ENCODE data around the gene VPS13A. TPM values are rescaled to one million over a fixed set of nuclear protein-coding genes. Genes with fewer than 3 reads are reported as not detected.

VPS13A gene
- total RNA-seq, 1 experiment from 2014 or later: 32.6 TPM

- no peak overlapping the region for H3K27ac Mint-ChIP-seq (ENCODE audit: unreplicated experiment)
- BruUV-seq (replicated peaks): no TSS peak
- intact Hi-C loops (cut with micrococcal nuclease; ENCODE audit: unreplicated experiment): no loop called here
- H3K36me3 Mint-ChIP-seq (ENCODE audit: insufficient read depth, unreplicated experiment): no peaks in the 10 kb centered on the region
- TF ChIP-seq, protein P1, sequence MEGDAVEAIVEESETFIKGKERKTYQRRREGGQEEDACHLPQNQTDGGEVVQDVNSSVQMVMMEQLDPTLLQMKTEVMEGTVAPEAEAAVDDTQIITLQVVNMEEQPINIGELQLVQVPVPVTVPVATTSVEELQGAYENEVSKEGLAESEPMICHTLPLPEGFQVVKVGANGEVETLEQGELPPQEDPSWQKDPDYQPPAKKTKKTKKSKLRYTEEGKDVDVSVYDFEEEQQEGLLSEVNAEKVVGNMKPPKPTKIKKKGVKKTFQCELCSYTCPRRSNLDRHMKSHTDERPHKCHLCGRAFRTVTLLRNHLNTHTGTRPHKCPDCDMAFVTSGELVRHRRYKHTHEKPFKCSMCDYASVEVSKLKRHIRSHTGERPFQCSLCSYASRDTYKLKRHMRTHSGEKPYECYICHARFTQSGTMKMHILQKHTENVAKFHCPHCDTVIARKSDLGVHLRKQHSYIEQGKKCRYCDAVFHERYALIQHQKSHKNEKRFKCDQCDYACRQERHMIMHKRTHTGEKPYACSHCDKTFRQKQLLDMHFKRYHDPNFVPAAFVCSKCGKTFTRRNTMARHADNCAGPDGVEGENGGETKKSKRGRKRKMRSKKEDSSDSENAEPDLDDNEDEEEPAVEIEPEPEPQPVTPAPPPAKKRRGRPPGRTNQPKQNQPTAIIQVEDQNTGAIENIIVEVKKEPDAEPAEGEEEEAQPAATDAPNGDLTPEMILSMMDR (IDR thresholded peaks at IDR 0.05; ENCODE audit: unreplicated experiment): no peak
- no peak for DNase-seq
- no peaks in the 10 kb centered on the region for H3K4me1 Mint-ChIP-seq (ENCODE audit: low read depth, unreplicated experiment)
- CTCF ChIA-PET: no interaction called here
- H3K27me3 Mint-ChIP-seq (ENCODE audit: unreplicated experiment): no peaks in the 10 kb centered on the region
- peaks cover 4% of the 10 kb centered on the region for H3K9me3 Mint-ChIP-seq (ENCODE audit: low read depth, unreplicated experiment)
- no peak overlapping the region for H3K4me3 Mint-ChIP-seq (ENCODE audit: low read depth, unreplicated experiment)
Observed at GRCh38 chr9:77374266-77374665, 196.9 kb downstream of the VPS13A start.

DNA sequence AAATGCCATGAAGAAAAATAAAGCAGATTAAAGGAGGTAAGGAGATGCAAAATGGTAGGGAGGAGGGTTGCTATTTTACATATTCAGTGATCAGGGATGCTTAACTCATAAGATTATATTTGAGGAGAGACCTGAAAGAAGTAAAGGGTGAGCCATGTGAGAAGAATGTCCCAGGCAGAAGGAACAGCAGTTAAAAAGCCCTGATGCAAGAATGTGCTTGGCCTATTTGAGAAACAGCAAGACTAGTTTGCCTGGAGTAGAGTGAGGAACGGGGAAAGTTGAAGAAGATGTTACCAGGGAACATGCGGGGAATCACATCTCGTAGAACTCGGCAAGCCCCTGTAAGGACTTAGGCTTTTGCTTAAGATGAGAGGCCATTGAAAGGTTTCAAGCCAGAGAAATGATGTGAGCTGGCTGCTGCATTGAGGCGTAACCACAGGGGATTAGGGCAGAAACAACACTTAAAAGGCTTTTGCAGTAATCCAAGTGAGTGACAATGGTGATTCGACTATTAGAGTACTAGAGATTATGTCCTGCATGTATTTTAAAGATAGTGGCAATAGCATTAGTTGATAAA lies 198.7 kb downstream of the VPS13A start:
- TF ChIP-seq, protein P1 (IDR thresholded peaks at IDR 0.05; ENCODE audit: unreplicated experiment): no peak
- H3K9me3 Mint-ChIP-seq (ENCODE audit: low read depth, unreplicated experiment): peaks cover 2% of the 10 kb centered on the region
- no peak overlapping the region for H3K4me3 Mint-ChIP-seq (ENCODE audit: low read depth, unreplicated experiment)

GRCh38 chr9:77384406-77384805 lies 207.1 kb downstream of the VPS13A start:
- Mint-ChIP-seq H3K27me3 (ENCODE audit: unreplicated experiment) (no peaks in the 10 kb centered on the region), H3K9me3 (ENCODE audit: low read depth, unreplicated experiment) (no peaks in the 10 kb centered on the region), H3K4me1 (ENCODE audit: low read depth, unreplicated experiment) (no peaks in the 10 kb centered on the region), H3K36me3 (ENCODE audit: insufficient read depth, unreplicated experiment) (no peaks in the 10 kb centered on the region), H3K27ac (ENCODE audit: unreplicated experiment) (no peak overlapping the region), H3K4me3 (ENCODE audit: low read depth, unreplicated experiment) (no peak overlapping the region)
- BruUV-seq (replicated peaks): no TSS peak
- DNase-seq: no peak
- CTCF ChIA-PET: interaction anchor here (0.6 kb wide), 1 partner anchor 459 kb away, joined by 3 read pairs; no protein-coding TSS in a partner anchor
- intact Hi-C loops (cut with micrococcal nuclease; ENCODE audit: unreplicated experiment): no loop called here
- TF ChIP-seq, protein P1 (IDR thresholded peaks at IDR 0.05; ENCODE audit: unreplicated experiment): no peak

More for the DNA sequence above, 198.7 kb downstream of the VPS13A start:
- Mint-ChIP-seq H3K36me3 (ENCODE audit: insufficient read depth, unreplicated experiment) (no peaks in the 10 kb centered on the region), H3K4me1 (ENCODE audit: low read depth, unreplicated experiment) (no peaks in the 10 kb centered on the region), H3K27ac (ENCODE audit: unreplicated experiment) (no peak overlapping the region), H3K27me3 (ENCODE audit: unreplicated experiment) (no peaks in the 10 kb centered on the region)
- intact Hi-C loops (cut with micrococcal nuclease; ENCODE audit: unreplicated experiment): no loop called here
- CTCF ChIA-PET: interaction anchor here (0.8 kb wide), 1 partner anchor 84 kb away, joined by 3 read pairs; no protein-coding TSS in a partner anchor
- no peak for DNase-seq
- BruUV-seq (replicated peaks): no TSS peak

- H3K27me3 Mint-ChIP-seq (ENCODE audit: unreplicated experiment): no peaks in the 10 kb centered on the region
- no peaks in the 10 kb centered on the region for H3K9me3 Mint-ChIP-seq (ENCODE audit: low read depth, unreplicated experiment)
- H3K27ac Mint-ChIP-seq (ENCODE audit: unreplicated experiment): no peak overlapping the region
- DNase-seq: no peak
- CTCF ChIA-PET: no interaction called here
- BruUV-seq (replicated peaks): no TSS peak
- H3K4me3 Mint-ChIP-seq (ENCODE audit: low read depth, unreplicated experiment): no peak overlapping the region
- TF ChIP-seq, protein P1 (IDR thresholded peaks at IDR 0.05; ENCODE audit: unreplicated experiment): no peak
- intact Hi-C loops (cut with micrococcal nuclease; ENCODE audit: unreplicated experiment): no loop called here
- no peaks in the 10 kb centered on the region for H3K4me1 Mint-ChIP-seq (ENCODE audit: low read depth, unreplicated experiment)
- H3K36me3 Mint-ChIP-seq (ENCODE audit: insufficient read depth, unreplicated experiment): no peaks in the 10 kb centered on the region
Observed at GRCh38 chr9:77386187-77386586, 208.9 kb downstream of the VPS13A start.
